ENCODE results near the gene ASIC3.

The ASIC3 gene

DNA sequence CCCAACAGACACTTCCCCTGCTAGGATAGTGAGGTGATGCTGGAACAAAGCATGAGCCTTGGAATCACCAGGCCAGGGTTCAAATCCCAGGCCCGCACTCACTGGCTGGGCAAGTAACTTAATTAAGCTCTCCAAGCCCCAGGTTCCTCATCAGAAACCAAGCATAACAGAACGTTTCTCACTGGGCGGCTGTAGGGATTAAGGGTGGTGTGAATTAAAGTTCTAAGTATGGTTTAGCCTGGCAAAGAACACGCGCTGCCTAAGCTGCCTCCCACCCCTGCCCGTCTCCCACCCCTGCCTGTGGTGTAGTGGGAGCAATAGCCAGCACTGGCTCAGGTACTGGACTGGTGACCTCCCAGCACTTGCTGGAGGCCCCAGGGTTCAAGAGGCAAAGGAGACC, 16.7 kb downstream of the ASIC3 start:
- Mint-ChIP-seq H3K36me3 (peaks cover 59% of the 10 kb centered on the region), H3K4me1 (peaks cover 20% of the 10 kb centered on the region), H3K9me3 (no peaks in the 10 kb centered on the region), H3K4me3 (no peak overlapping the region), H3K27ac (peak overlapping the region; percentile 68)
- ATAC-seq: no peak
- DNase-seq (ENCODE audit: low spot score in 2 of 2): no peak

DNA sequence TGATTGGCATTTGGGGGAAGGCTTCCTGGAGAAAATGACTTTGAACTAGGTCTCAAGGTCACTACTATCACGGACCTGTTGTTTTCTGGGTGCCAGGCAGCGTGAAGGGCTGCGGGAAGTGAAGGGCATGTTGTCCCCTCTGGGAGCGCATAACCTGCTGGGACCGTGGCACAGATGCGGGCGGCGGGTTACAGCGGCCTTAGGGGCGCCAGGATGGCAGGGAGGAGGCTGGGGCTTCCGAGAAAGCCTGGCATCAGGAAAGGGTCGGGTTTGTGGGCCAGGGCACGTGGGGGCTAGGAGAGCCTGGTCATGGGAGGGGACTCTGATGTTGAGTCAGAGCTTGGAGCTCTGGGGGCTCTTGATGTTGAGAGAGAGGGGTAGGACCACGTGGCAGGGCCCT, 17.2 kb downstream of the ASIC3 start:
- Mint-ChIP-seq H3K4me3 (no peak overlapping the region), H3K9me3 (no peaks in the 10 kb centered on the region), H3K4me1 (peaks cover 17% of the 10 kb centered on the region), H3K27ac (peak overlapping the region; percentile 68), H3K36me3 (peaks cover 62% of the 10 kb centered on the region)
- ATAC-seq (no peak), DNase-seq (ENCODE audit: low spot score in 2 of 2) (no peak)

DNA sequence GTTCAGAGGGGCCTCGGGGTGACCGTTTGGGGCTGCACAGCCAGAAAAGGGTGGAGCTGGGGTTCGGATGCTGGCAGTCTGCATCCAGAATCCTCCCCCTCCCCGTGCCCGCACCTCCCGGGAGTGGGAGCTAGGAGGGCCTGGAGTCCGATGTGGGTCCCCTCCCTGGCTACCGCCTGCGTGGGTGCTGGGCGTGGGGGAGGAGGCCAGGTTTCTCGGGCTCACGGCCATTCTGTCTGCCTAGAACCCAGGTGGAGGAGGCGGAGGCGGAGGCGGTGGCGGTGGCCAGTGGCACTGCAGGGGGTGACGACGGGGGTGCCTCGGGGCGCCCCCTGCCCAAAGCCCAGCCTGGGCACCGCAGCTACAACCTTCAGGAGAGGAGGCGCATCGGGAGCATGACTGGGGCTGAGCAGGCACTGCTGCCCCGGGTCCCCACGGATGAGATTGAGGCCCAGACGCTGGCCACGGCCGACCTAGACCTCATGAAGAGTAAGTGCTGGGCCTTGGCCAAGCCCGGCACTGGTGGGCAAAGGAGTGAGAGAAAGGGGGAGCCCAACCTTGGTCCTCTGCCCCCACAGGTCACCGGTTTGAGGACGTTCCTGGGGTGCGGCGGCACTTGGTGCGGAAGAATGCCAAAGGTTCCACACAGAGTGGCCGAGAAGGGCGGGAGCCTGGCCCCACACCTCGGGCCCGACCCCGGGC, 18.1 kb downstream of the ASIC3 start:
- H3K27ac Mint-ChIP-seq: no peak overlapping the region
- peaks cover 67% of the 10 kb centered on the region for H3K36me3 Mint-ChIP-seq
- no peaks in the 10 kb centered on the region for H3K9me3 Mint-ChIP-seq
- DNase-seq (ENCODE audit: low spot score in 2 of 2): no peak
- ATAC-seq: no peak
- peaks cover 7% of the 10 kb centered on the region for H3K4me1 Mint-ChIP-seq
- H3K4me3 Mint-ChIP-seq: no peak overlapping the region

DNA sequence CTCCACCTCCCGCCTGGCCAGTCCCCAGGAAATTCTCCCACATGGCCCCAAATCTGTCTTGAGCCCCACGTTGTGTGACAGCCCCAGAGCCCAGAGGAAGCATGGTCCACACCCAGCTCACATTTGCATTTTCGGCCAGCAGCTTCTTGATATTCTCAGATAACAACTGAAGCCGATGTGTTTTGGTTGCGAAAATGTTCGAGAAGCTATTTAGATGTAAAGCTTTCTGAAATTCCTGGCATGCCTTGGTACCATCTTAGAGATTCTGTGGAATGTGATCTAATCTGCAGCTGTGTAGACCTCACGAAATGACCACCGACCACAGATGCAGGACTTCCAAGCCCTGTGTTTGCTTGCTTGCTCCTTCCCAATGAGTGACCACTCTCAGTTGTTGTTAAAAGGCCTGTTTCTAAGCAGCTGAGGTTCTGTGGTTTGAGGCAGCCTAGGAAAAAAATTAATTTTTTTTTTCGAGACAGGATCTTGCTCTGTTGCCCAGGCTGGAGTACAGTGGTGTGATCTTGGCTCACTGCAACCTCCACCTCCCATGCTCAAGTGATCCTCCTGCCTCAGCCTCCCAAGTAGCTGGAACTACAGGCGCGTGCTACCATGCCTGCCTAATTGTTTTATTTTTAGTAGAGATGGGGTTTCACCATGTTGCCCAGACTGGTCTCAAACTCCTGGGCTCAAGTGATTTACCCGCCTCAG, 19.9 kb downstream of the ASIC3 start:
- Mint-ChIP-seq H3K4me1 (no peaks in the 10 kb centered on the region), H3K36me3 (peaks cover 85% of the 10 kb centered on the region), H3K4me3 (no peak overlapping the region), H3K27ac (no peak overlapping the region), H3K9me3 (no peaks in the 10 kb centered on the region)
- DNase-seq (ENCODE audit: low spot score in 2 of 2) (no peak), ATAC-seq (no peak)

DNA sequence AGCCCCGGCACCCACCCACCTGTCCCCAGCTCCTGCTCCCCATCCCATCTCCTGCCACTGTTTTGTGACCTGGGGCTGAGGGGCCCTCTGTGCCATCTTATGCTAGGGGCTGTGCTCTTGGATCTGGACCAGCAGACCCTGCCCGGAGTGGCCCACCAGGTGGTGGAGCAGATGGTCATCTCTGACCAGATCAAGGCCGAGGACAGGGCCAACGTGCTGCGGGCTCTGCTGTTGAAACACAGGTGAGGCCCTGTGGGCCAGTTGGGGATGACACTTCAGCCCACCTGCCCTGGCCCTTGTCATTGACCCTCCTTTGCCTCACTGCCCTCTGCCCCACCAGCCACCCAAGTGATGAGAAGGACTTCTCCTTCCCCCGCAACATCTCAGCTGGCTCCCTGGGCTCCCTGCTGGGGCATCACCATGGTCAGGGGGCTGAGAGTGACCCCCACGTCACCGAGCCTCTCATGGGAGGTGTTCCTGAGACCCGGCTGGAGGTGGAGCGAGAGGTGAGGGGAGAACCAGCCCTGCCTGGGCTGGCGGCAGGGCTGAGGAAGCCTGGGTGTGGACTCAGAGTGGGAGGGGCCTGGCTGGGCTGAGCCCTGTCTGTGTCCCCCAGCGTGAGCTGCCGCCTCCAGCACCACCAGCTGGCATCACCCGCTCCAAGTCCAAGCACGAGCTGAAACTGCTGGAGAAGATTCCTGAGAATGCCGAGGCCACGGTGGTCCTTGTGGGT, 21.7 kb downstream of the ASIC3 start:
- H3K4me3 Mint-ChIP-seq: no peak overlapping the region
- H3K4me1 Mint-ChIP-seq: peaks cover 14% of the 10 kb centered on the region
- DNase-seq (ENCODE audit: low spot score in 2 of 2) (no peak), ATAC-seq (no peak)
- no peak overlapping the region for H3K27ac Mint-ChIP-seq
- H3K9me3 Mint-ChIP-seq: no peaks in the 10 kb centered on the region
- peaks cover 89% of the 10 kb centered on the region for H3K36me3 Mint-ChIP-seq

DNA sequence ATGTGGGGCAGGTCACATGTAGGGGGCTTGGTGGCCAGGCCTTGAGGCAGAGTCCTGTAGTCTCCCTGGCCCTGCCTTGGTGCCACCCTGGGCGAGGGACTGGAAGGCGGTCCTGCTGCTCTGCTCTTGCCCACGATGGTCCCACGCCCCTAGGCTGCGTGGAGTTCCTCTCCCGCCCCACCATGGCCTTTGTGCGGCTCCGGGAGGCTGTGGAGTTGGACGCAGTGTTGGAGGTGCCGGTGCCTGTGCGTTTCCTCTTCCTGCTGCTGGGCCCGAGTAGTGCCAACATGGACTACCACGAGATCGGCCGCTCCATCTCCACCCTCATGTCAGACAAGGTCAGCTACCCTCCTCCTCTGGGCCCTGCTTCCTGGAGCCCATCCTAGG, 22.2 kb downstream of the ASIC3 start:
- no peak overlapping the region for H3K4me3 Mint-ChIP-seq
- H3K27ac Mint-ChIP-seq: no peak overlapping the region
- peaks cover 18% of the 10 kb centered on the region for H3K4me1 Mint-ChIP-seq
- H3K9me3 Mint-ChIP-seq: no peaks in the 10 kb centered on the region
- ATAC-seq: no peak
- DNase-seq (ENCODE audit: low spot score in 2 of 2): no peak
- peaks cover 89% of the 10 kb centered on the region for H3K36me3 Mint-ChIP-seq

DNA sequence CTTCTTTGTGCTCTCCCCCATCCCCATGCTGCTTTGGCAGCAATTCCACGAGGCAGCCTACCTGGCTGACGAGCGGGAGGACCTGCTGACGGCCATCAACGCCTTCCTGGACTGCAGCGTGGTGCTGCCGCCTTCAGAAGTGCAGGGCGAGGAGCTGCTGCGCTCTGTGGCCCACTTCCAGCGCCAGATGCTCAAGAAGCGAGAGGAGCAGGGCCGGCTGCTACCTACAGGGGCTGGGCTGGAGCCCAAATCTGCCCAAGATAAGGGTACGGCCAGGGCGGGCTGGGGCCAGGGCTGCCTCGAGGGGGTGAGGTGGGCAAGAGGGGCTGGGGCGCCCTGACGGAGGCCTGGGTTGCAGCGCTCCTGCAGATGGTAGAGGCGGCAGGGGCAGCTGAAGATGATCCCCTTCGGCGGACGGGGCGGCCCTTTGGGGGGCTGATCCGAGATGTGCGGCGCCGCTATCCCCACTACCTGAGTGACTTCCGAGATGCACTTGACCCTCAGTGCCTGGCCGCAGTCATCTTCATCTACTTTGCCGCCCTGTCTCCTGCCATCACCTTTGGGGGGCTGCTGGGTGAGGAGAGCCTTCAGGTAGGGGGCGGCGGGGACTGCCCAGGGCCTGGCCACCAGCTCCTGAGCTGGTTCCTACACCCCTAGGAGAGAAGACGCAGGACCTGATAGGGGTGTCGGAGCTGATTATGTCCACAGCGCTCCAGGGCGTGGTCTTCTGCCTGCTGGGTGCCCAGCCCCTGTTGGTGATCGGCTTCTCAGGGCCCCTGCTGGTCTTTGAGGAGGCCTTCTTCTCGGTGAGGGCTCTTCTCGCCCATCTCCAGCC, 22.9 kb downstream of the ASIC3 start:
- peaks cover 95% of the 10 kb centered on the region for H3K36me3 Mint-ChIP-seq
- H3K4me3 Mint-ChIP-seq: no peak overlapping the region
- H3K4me1 Mint-ChIP-seq: peaks cover 25% of the 10 kb centered on the region
- H3K9me3 Mint-ChIP-seq: no peaks in the 10 kb centered on the region
- no peak for ATAC-seq
- H3K27ac Mint-ChIP-seq: peak overlapping the region; percentile 64
- no peak for DNase-seq (ENCODE audit: low spot score in 2 of 2)

DNA sequence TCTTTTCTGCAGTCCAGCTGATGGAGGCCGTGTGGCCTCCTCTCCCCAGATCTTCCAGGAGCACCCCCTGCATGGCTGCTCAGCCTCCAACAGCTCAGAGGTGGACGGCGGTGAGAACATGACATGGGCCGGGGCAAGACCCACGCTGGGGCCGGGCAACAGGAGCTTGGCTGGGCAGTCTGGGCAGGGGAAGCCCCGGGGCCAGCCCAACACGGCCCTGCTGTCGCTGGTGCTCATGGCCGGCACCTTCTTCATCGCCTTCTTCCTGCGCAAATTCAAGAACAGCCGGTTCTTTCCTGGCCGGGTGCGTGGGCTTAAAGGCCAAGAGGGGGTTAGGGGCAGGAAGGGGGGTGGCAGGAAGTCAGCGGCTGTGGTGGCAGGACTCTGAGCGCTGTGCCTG, 25.7 kb downstream of the ASIC3 start:
- H3K36me3 Mint-ChIP-seq: peaks cover 88% of the 10 kb centered on the region
- H3K27ac Mint-ChIP-seq: peak overlapping the region; percentile 81
- H3K9me3 Mint-ChIP-seq: no peaks in the 10 kb centered on the region
- ATAC-seq: peak; percentile 43
- peak overlapping the region; percentile 49 for H3K4me3 Mint-ChIP-seq
- peaks cover 39% of the 10 kb centered on the region for H3K4me1 Mint-ChIP-seq
- no peak for DNase-seq (ENCODE audit: low spot score in 2 of 2)

DNA sequence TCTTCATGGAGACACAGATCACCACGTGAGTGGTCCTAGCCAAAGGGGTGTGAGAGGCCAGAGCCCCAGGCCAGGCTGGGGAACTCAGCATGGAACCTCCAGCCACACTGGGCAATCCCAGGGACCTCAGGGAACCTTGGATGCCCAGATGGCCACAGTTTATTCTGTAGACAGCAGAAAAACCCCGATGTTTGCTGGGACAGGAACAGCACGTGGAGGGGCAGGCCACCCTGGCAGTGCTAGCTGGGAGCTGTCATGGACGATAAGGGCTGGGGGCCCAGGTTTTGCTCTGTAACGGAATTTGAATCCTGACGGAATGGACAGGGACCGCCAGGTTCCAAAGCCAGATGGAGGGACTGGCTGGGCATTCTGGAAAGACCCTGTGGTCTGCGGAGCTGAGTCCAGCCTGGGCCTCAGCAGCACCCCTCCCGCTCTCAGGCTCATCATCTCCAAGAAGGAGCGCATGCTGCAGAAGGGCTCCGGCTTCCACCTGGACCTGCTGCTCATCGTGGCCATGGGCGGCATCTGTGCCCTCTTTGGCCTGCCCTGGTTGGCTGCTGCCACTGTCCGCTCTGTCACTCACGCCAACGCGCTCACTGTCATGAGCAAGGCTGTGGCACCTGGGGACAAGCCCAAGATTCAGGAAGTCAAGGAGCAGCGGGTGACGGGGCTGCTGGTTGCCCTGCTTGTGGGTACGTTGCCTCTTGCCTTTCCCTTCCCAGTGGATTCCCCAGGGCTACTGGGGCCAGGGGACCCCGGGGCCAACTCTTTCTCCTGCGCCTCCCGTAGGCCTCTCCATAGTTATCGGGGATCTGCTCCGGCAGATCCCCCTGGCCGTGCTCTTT, 26.7 kb downstream of the ASIC3 start:
- Mint-ChIP-seq H3K4me1 (peaks cover 49% of the 10 kb centered on the region), H3K36me3 (peaks cover 86% of the 10 kb centered on the region), H3K9me3 (no peaks in the 10 kb centered on the region), H3K4me3 (peak overlapping the region; percentile 49), H3K27ac (peak overlapping the region; percentile 81)
- no peak for DNase-seq (ENCODE audit: low spot score in 2 of 2)
- ATAC-seq: no peak

DNA sequence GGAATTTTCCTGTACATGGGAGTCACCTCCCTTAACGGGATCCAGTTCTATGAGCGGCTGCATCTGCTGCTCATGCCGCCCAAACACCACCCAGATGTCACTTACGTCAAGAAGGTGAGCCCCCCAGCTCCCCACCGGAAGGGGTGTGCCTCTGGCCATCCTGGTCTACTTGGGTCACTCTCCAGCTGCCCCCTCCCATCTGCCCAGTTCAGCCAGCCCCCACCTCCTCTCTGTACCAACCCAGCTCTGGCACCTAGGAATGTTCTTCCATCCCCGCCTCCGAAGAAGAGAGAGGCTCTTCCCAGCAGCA, 27.3 kb downstream of the ASIC3 start:
- Mint-ChIP-seq H3K4me3 (no peak overlapping the region), H3K4me1 (peaks cover 50% of the 10 kb centered on the region), H3K36me3 (peaks cover 84% of the 10 kb centered on the region), H3K27ac (peak overlapping the region; percentile 81), H3K9me3 (no peaks in the 10 kb centered on the region)
- ATAC-seq: no peak
- no peak for DNase-seq (ENCODE audit: low spot score in 2 of 2)

DNA sequence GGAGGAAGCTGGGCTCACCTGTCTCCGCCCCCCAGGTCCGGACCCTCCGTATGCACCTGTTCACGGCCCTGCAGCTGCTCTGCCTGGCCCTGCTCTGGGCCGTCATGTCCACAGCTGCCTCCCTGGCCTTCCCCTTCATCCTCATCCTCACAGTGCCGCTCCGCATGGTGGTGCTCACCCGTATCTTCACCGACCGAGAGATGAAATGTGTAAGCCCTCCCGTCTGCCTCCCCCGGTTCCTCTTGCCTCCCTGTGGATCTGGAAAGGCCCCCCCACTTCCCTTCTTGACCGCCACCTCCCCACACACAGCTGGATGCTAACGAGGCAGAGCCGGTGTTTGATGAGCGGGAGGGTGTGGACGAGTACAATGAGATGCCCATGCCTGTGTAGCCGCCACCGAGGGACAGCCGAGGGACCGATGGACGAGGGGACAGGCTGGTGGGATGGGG, 27.7 kb downstream of the ASIC3 start:
- ATAC-seq: no peak
- Mint-ChIP-seq H3K4me3 (no peak overlapping the region), H3K9me3 (no peaks in the 10 kb centered on the region), H3K4me1 (peaks cover 50% of the 10 kb centered on the region), H3K36me3 (peaks cover 80% of the 10 kb centered on the region), H3K27ac (peak overlapping the region; percentile 81)
- DNase-seq (ENCODE audit: low spot score in 2 of 2): no peak

DNA sequence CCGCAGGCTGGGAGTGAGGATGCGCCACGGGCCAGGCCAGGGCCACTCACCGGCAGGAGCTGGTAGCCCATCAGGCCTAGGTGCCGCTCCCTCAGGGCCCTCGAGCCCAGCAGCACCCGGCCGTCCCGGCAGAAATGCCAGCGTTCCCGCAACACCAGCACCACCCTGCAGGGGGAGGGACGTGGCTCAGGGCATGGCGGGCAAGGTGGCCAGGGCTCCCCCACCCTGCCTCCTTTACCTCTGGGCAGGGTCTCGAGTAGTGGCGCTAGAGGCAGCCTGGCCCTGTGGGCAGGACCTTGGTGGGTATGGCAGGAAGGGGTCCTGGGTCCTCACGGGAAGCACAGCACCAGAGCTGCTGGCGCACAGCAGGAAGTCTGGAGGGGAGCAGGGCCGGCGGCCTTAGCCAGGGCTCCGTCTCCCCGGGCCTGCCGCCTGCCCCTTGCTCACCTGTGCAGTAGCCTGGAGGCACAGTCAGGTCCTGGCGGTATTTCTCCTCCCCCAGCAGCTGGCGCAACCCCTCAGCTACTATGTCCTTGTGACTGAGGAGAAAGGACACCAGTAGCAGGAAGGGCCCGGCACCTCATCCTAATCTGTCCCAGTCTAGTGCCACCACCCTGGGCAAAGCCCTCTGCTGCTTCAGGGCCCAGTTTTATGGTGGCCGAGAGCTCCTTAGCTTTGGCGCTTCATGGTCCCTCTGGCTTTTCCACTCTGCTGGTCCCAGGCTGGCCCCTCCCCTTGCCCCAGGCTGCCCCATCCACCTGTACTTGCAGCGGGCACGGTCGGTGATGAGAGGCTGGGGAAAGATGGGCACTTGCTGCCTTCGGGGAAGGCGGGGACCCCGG, 28.8 kb downstream of the ASIC3 start:
- Mint-ChIP-seq H3K27ac (no peak overlapping the region), H3K36me3 (peaks cover 70% of the 10 kb centered on the region), H3K9me3 (no peaks in the 10 kb centered on the region), H3K4me3 (no peak overlapping the region), H3K4me1 (peaks cover 56% of the 10 kb centered on the region)
- ATAC-seq (no peak), DNase-seq (ENCODE audit: low spot score in 2 of 2) (no peak)

DNA sequence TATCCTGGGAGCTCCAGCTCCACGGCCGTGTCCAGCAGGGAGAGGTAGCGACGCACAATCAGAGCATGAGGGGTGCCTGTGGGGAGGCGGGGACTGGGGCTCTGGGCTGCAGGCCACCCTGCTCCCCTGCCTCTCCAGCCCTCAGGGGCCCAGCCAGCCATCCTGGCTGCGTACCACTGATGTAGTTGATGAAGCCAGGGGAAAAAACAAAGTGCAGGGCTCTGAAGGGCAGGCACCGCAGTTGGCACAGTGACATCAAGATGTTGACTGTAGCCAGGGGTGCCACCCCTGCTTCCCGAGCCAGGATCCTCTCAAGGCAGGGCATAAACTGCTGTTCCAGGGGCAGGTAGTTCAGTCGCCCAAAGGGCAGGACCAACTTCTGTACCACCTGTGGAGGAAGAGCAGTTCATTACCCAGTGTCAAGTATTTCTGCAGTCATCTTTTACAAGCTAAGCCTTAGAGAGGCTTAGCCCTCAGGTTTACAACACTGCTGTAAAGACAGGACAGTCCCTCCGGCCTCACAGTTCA, 29.4 kb downstream of the ASIC3 start:
- H3K27ac Mint-ChIP-seq: peak overlapping the region; percentile 26
- DNase-seq (ENCODE audit: low spot score in 2 of 2): no peak
- peak overlapping the region; percentile 98 for H3K4me3 Mint-ChIP-seq
- ATAC-seq: no peak
- H3K36me3 Mint-ChIP-seq: peaks cover 63% of the 10 kb centered on the region
- no peaks in the 10 kb centered on the region for H3K9me3 Mint-ChIP-seq
- H3K4me1 Mint-ChIP-seq: peaks cover 63% of the 10 kb centered on the region

All from stimulated activated effector memory CD8-positive, alpha-beta T cell treated with anti-CD3 and anti-CD28 coated beads, Interleukin-12 subunit alpha, Interleukin-12 subunit beta, amount 100 ng/mL, for 72 hours (primary cell).